Esophagus muscularis mucosa (tissue), 4 donors: ENCODE data around the gene RTL10.

ENCODE experiments used
- CTCF ChIP-seq, 3 experiments: fragments of 200-600 bp in 2 of 3; fragments of 450-650 bp in 1 of 3; sonication (generic) in 2 of 3; IDR thresholded peaks; one replicate each; pipeline ENCODE4 v1.5.1; 2017 to 2019; ENCODE audit warnings: antibody characterized with exemption in 3 of 3, mild to moderate bottlenecking in 2 of 3, moderate library complexity in 1 of 3
- EP300 ChIP-seq: sonication (generic); formaldehyde crosslinking; IDR thresholded peaks from one replicate; pipeline ENCODE4 v1.6.1; 2017; ENCODE audit warnings: antibody characterized with exemption
- POLR2A ChIP-seq: fragments of 450-650 bp; IDR thresholded peaks from one replicate; pipeline ENCODE4 v1.6.1; 2017; ENCODE audit warnings: antibody characterized with exemption, moderate library complexity, mild to moderate bottlenecking, low read depth
- POLR2AphosphoS5 ChIP-seq, 2 donors: sonication (generic); formaldehyde crosslinking; IDR thresholded peaks; one replicate each; pipeline ENCODE4 v1.6.1; 2017; ENCODE audit warnings: antibody characterized with exemption in 2 of 2

GRCh38 chr22:19827341-19828034 lies 27.2 kb downstream of the RTL10 start:
- TF ChIP-seq EP300 (no peak), CTCF (IDR thresholded peaks at IDR 0.05) (no peak), POLR2AphosphoS5 (IDR thresholded peaks at IDR 0.05) (no peak), POLR2A (no peak)
